Mammary epithelial cell (primary cell): ENCODE data around the gene TASOR2.

Experiments used
- EZH2 ChIP-seq: IDR thresholded peaks from 2 replicates; pipeline ENCODE4 v1.6.1; 2012; ENCODE audit warnings: low read length, inconsistent platforms, borderline replicate concordance
- TF ChIP-seq, protein P1 (sequence below), 2 donors: IDR thresholded peaks in 1 of 2; conservative IDR thresholded peaks in 1 of 2; 2 replicates each; pipeline ENCODE4 v1.5.1; 2011 to 2012; ENCODE audit warnings: inconsistent platforms in 2 of 2, low read length in 2 of 2, mild to moderate bottlenecking in 2 of 2, control low read depth in 1 of 2, low read depth in 1 of 2; ENCODE audit not compliant: insufficient read depth in 1 of 2; ENCODE audit errors: extremely low read depth in 1 of 2

DNA sequence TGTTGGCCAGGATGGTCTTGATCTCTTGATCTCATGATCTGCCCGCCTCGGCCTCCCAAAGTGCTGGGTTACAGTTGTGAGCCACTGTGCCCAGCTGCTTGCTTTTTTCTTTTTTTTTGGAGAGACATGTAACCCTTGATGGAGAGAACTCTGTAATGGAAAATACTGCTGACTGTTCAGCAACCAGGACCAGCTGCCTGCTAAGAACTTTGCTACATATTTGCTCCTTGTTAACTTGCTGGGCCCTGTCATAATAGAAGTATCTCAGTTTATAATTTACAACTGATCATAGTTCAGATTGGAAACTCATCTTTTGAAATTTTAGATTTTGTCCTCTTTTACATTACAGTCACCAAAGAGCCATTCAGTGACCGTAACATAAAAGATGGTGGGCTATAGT, 34.9 kb downstream of the TASOR2 start:
- TF ChIP-seq, protein P1, sequence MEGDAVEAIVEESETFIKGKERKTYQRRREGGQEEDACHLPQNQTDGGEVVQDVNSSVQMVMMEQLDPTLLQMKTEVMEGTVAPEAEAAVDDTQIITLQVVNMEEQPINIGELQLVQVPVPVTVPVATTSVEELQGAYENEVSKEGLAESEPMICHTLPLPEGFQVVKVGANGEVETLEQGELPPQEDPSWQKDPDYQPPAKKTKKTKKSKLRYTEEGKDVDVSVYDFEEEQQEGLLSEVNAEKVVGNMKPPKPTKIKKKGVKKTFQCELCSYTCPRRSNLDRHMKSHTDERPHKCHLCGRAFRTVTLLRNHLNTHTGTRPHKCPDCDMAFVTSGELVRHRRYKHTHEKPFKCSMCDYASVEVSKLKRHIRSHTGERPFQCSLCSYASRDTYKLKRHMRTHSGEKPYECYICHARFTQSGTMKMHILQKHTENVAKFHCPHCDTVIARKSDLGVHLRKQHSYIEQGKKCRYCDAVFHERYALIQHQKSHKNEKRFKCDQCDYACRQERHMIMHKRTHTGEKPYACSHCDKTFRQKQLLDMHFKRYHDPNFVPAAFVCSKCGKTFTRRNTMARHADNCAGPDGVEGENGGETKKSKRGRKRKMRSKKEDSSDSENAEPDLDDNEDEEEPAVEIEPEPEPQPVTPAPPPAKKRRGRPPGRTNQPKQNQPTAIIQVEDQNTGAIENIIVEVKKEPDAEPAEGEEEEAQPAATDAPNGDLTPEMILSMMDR (conservative IDR thresholded peaks at IDR 0.05 in 1 of 2, IDR thresholded peaks at IDR 0.05 in 1 of 2; ENCODE audit: extremely low read depth in 1 of 2, insufficient read depth in 1 of 2, low read depth in 1 of 2, low read length in 2 of 2): no peak
- no peak for TF ChIP-seq EZH2
